ENCODE measurements around the gene ZNF516. TPM values are rescaled to one million over a fixed set of nuclear protein-coding genes. Genes with fewer than 3 reads are reported as not detected.

ZNF516 gene
- total RNA-seq, 1 experiment from 2014 or later = 22.6 TPM

- H3K4me1 Mint-ChIP-seq = peaks cover 15 to 17% of the 10 kb centered on the region in 2 experiments
- H3K23ac ChIP-seq (ENCODE audit: insufficient read length, low read depth, low read length) = no peak overlapping the region
- H3K9ac ChIP-seq (ENCODE audit: extremely low read depth, insufficient read length, low read length) = no peak overlapping the region
- no peaks in the 10 kb centered on the region for H3K23me2 ChIP-seq (ENCODE audit: insufficient read length, low read depth, low read length, poor library complexity, severe bottlenecking)
- DNase-seq = peak; percentile 20
- H3K79me2 ChIP-seq (ENCODE audit: insufficient read depth, low read length) = no peaks in the 10 kb centered on the region; the same call in 1 of the 2 replicates
- no peak overlapping the region for H2BK20ac ChIP-seq (ENCODE audit: low read depth, low read length, poor library complexity, severe bottlenecking)
- H3K27ac Mint-ChIP-seq = peak overlapping the region in 2 of 3 experiments; percentile 27 to 63; a peak in 3 of 7 replicates
- TF ChIP-seq, protein P1, sequence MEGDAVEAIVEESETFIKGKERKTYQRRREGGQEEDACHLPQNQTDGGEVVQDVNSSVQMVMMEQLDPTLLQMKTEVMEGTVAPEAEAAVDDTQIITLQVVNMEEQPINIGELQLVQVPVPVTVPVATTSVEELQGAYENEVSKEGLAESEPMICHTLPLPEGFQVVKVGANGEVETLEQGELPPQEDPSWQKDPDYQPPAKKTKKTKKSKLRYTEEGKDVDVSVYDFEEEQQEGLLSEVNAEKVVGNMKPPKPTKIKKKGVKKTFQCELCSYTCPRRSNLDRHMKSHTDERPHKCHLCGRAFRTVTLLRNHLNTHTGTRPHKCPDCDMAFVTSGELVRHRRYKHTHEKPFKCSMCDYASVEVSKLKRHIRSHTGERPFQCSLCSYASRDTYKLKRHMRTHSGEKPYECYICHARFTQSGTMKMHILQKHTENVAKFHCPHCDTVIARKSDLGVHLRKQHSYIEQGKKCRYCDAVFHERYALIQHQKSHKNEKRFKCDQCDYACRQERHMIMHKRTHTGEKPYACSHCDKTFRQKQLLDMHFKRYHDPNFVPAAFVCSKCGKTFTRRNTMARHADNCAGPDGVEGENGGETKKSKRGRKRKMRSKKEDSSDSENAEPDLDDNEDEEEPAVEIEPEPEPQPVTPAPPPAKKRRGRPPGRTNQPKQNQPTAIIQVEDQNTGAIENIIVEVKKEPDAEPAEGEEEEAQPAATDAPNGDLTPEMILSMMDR (conservative IDR thresholded peaks at IDR 0.05) = no peak
- no peaks in the 10 kb centered on the region for H4K20me1 ChIP-seq (ENCODE audit: control insufficient read depth, insufficient read depth, insufficient read length)
- H3K36me3 Mint-ChIP-seq (ENCODE audit: insufficient read depth in 1 of 3, low read depth in 3 of 3) = peaks cover 2 to 16% (median 3%) of the 10 kb centered on the region in 3 experiments; a peak in 4 of 7 replicates
- peaks cover 2% of the 10 kb centered on the region for H3K79me1 ChIP-seq (ENCODE audit: insufficient read depth, low read depth, low read length, poor library complexity, severe bottlenecking)
- H2BK15ac ChIP-seq (ENCODE audit: low read depth, low read length) = no peak overlapping the region
- no peak overlapping the region for H3K27ac ChIP-seq (ENCODE audit: insufficient read length, low read depth, low read length)
- no CpG with 5 or more reads among the region's 26 CpGs for WGBS (ENCODE audit: extremely low coverage, insufficient read length, low lambda C conversion rate)
- H3K9me3 Mint-ChIP-seq = no peaks in the 10 kb centered on the region
- no peak overlapping the region for H2BK12ac ChIP-seq (ENCODE audit: insufficient read length, low read depth, low read length)
- H3K4me2 ChIP-seq (ENCODE audit: insufficient read depth, insufficient read length, low read length) = no peak overlapping the region
- H4K5ac ChIP-seq (ENCODE audit: insufficient read length, low read depth, low read length) = no peak overlapping the region
- no peak overlapping the region for H3K4me3 Mint-ChIP-seq
- H3K27me3 ChIP-seq (ENCODE audit: insufficient read depth, low read length) = no peaks in the 10 kb centered on the region
- no peak overlapping the region for H3K14ac ChIP-seq (ENCODE audit: insufficient read depth, low read length)
- no peak overlapping the region for H4K8ac ChIP-seq (replicated peaks; ENCODE audit: insufficient read length, low read depth, low read length)
- H3T11ph ChIP-seq (ENCODE audit: low read length) = no peak overlapping the region
- no peak overlapping the region for H2AK5ac ChIP-seq (ENCODE audit: insufficient read length, low read length)
- no peak overlapping the region for H2AFZ ChIP-seq (ENCODE audit: low read length)
- no peaks in the 10 kb centered on the region for H3K27me3 Mint-ChIP-seq (ENCODE audit: low read depth)
- H3K4ac ChIP-seq (ENCODE audit: low read depth, low read length) = no peak overlapping the region
- H3K18ac ChIP-seq (ENCODE audit: insufficient read length, low read depth, low read length) = no peak overlapping the region
- H3K4me1 ChIP-seq (ENCODE audit: insufficient read depth, low read length) = no peaks in the 10 kb centered on the region
- H3K9me3 ChIP-seq (ENCODE audit: control insufficient read depth, low read depth, low read length) = no peaks in the 10 kb centered on the region
- H3K56ac ChIP-seq (ENCODE audit: insufficient read length, low read depth, low read length) = no peak overlapping the region
- H2BK120ac ChIP-seq (ENCODE audit: low read depth, low read length, poor library complexity, severe bottlenecking) = no peak overlapping the region
- H4K91ac ChIP-seq (ENCODE audit: insufficient read length, low read depth, low read length) = no peak overlapping the region
- H2BK5ac ChIP-seq (ENCODE audit: insufficient read length, low read length) = no peak overlapping the region
Observed at GRCh38 chr18:76459687-76460350, 35.2 kb downstream of the ZNF516 start.

Data from H9 (cell line).